ENCODE measurements around the gene DEFB121. TPM values are rescaled to one million over a fixed set of nuclear protein-coding genes. Genes with fewer than 3 reads are reported as not detected.

DEFB121 gene
- total RNA-seq: not detected
- long read RNA-seq, donor 1: 0 reads
- long read RNA-seq, donor 2: 0 reads

GRCh38 chr20:31406115-31406514 is at the start of gene DEFB121:
Gene DEFB121, minus strand, starts transcription at chr20:31406215. Its CDS starts 63 bp downstream, at chr20:31406152.
- Histone ChIP-seq H3K36me3 (ENCODE audit: low read depth) (no peaks in the 10 kb centered on the region), H3K4me3 (no peak within 1 kb of the TSS), H3K9me3 (peaks cover 6% of the 10 kb centered on the region), H3K4me1 (ENCODE audit: low read depth) (no peaks in the 10 kb centered on the region)
- no peak for DNase-seq
- intact Hi-C loops (cut with DNase I, micrococcal nuclease): no loop called here
- no peak for ATAC-seq
- no peak for TF ChIP-seq CTCF (IDR thresholded peaks at IDR 0.05)

GRCh38 chr20:31454361-31454760 is 48.3 kb upstream of the DEFB121 start:
- no peak overlapping the region for H3K4me3 ChIP-seq
- H3K9me3 ChIP-seq: no peaks in the 10 kb centered on the region
- intact Hi-C loops (cut with DNase I, micrococcal nuclease): no loop called here
- H3K36me3 ChIP-seq (ENCODE audit: low read depth): no peaks in the 10 kb centered on the region
- ATAC-seq (no peak), DNase-seq (no peak)
- TF ChIP-seq CTCF (IDR thresholded peaks at IDR 0.05): no peak
- no peaks in the 10 kb centered on the region for H3K4me1 ChIP-seq (ENCODE audit: low read depth)

GRCh38 chr20:31452575-31452974 is 46.6 kb upstream of the DEFB121 start:
- intact Hi-C loops (cut with DNase I, micrococcal nuclease): no loop called here
- H3K4me3 ChIP-seq: no peak overlapping the region
- no peak for DNase-seq
- H3K4me1 ChIP-seq (ENCODE audit: low read depth): no peaks in the 10 kb centered on the region
- ATAC-seq: no peak
- no peaks in the 10 kb centered on the region for H3K9me3 ChIP-seq
- TF ChIP-seq CTCF (IDR thresholded peaks at IDR 0.05): no peak
- H3K36me3 ChIP-seq (ENCODE audit: low read depth): no peaks in the 10 kb centered on the region

GRCh38 chr20:31449511-31450414 is 43.7 kb upstream of the DEFB121 start:
- intact Hi-C loops (cut with DNase I, micrococcal nuclease): no loop called here
- DNase-seq (no peak), ATAC-seq (no peak)
- Histone ChIP-seq H3K36me3 (ENCODE audit: low read depth) (no peaks in the 10 kb centered on the region), H3K4me3 (no peak overlapping the region), H3K4me1 (ENCODE audit: low read depth) (no peaks in the 10 kb centered on the region), H3K9me3 (no peaks in the 10 kb centered on the region)
- no peak for TF ChIP-seq CTCF (IDR thresholded peaks at IDR 0.05)

GRCh38 chr20:31446084-31446819 is 40.2 kb upstream of the DEFB121 start:
- no peak for TF ChIP-seq CTCF (IDR thresholded peaks at IDR 0.05)
- ATAC-seq: no peak
- no peak for DNase-seq
- intact Hi-C loops (cut with DNase I, micrococcal nuclease): no loop called here
- Histone ChIP-seq H3K4me1 (ENCODE audit: low read depth) (no peaks in the 10 kb centered on the region), H3K36me3 (ENCODE audit: low read depth) (no peaks in the 10 kb centered on the region), H3K4me3 (no peak overlapping the region), H3K9me3 (no peaks in the 10 kb centered on the region)

Measured in mucosa of descending colon (tissue), 3 donors.